ENCODE data around the gene TMEM204. TPM values are rescaled to one million over a fixed set of nuclear protein-coding genes. Genes with fewer than 3 reads are reported as not detected.

Gene TMEM204
- polyA plus RNA-seq, 1 of the 3 experiments (the other 2 are of a cell fraction), result 2.3 TPM

GRCh38 chr16:1559446-1559975 lies 26.0 kb downstream of the TMEM204 start (continued):
- TF ChIP-seq SMC3 (IDR thresholded peaks at IDR 0.05; ENCODE audit: low read depth, low read length) (no peak), EZH2phosphoT487 (IDR thresholded peaks at IDR 0.05; ENCODE audit: borderline replicate concordance, low read depth) (no peak), NFIC (IDR thresholded peaks at IDR 0.05; ENCODE audit: borderline replicate concordance) (no peak), TAF1 (IDR thresholded peaks at IDR 0.05; ENCODE audit: borderline replicate concordance, low read depth, low read length) (no peak)

GRCh38 chr16:1560153-1560552 lies 26.7 kb downstream of the TMEM204 start:
- H3K27me3 ChIP-seq (ENCODE audit: insufficient read depth), result no peaks in the 10 kb centered on the region
- 92% methylated on average over 11 of the region's 15 CpGs for WGBS (ENCODE audit: low lambda C conversion rate)
- no peak for TF ChIP-seq MAX (IDR thresholded peaks at IDR 0.05; ENCODE audit: low read depth)
- no peak for TF ChIP-seq TCF12 (IDR thresholded peaks at IDR 0.05)
- no peak for TF ChIP-seq MEF2A (IDR thresholded peaks at IDR 0.05; ENCODE audit: borderline replicate concordance, low read depth)
- no peak for TF ChIP-seq JUND (IDR thresholded peaks at IDR 0.05)
- no peak for TF ChIP-seq IRF3 (IDR thresholded peaks at IDR 0.05; ENCODE audit: low read depth, low read length)
- TF ChIP-seq SIN3A (IDR thresholded peaks at IDR 0.05; ENCODE audit: borderline replicate concordance, low read depth, low read length), result no peak
- TF ChIP-seq REST (IDR thresholded peaks at IDR 0.05; ENCODE audit: low read depth, low read length), result no peak
- no peak for TF ChIP-seq RCOR1 (IDR thresholded peaks at IDR 0.05; ENCODE audit: low read length)
- TF ChIP-seq POLR2AphosphoS5 (IDR thresholded peaks at IDR 0.05; ENCODE audit: low read depth, low read length), result no peak
- no peak for TF ChIP-seq YY1 (IDR thresholded peaks at IDR 0.05; ENCODE audit: low read depth)
- TF ChIP-seq EZH2phosphoT487 (IDR thresholded peaks at IDR 0.05; ENCODE audit: borderline replicate concordance, low read depth), result no peak
- no peak for TF ChIP-seq FOXM1 (IDR thresholded peaks at IDR 0.05; ENCODE audit: low read depth)
- TF ChIP-seq NFIC (IDR thresholded peaks at IDR 0.05; ENCODE audit: borderline replicate concordance), result no peak
- no peak for TF ChIP-seq USF2 (IDR thresholded peaks at IDR 0.05; ENCODE audit: borderline replicate concordance, low read depth, low read length)
- H3K4me2 ChIP-seq, result no peak overlapping the region
- CTCF ChIA-PET, result no interaction called here
- no peak overlapping the region for H3K4me3 ChIP-seq (ENCODE audit: low read depth in 2 of 2, low read length in 1 of 2)
- H3K9me2 ChIP-seq, result no peaks in the 10 kb centered on the region
- H3K9me3 ChIP-seq, result no peaks in the 10 kb centered on the region
- H2AFZ ChIP-seq (ENCODE audit: low read depth), result no peak overlapping the region
- H3K27ac ChIP-seq (ENCODE audit: low read depth in 2 of 2, low read length in 1 of 2), result no peak overlapping the region
- no peak for DNase-seq
- H3K36me3 ChIP-seq (replicated peaks in 1 of 2; ENCODE audit: control insufficient read depth in 1 of 2, insufficient read depth in 2 of 2, low read length in 1 of 2), result peaks cover 23 to 58% of the 10 kb centered on the region in 2 experiments
- POLR2A ChIA-PET, result no interaction called here
- H3K79me2 ChIP-seq (ENCODE audit: insufficient read depth), result no peaks in the 10 kb centered on the region
- H3K4me1 ChIP-seq (ENCODE audit: control insufficient read depth in 1 of 2, insufficient read depth in 2 of 2, low read depth in 1 of 2, low read length in 1 of 2), result no peaks in the 10 kb centered on the region
- no peak overlapping the region for H3K9ac ChIP-seq
- H3F3A ChIP-seq (replicated peaks; ENCODE audit: insufficient read depth), result no peaks in the 10 kb centered on the region
- no peaks in the 10 kb centered on the region for H4K20me1 ChIP-seq (ENCODE audit: insufficient read depth)
